ENCODE measurements around the gene PAPSS1. TPM values are rescaled to one million over a fixed set of nuclear protein-coding genes. Genes with fewer than 3 reads are reported as not detected.
"Not testable (repeated sequence)": the region's sequence is repeated elsewhere in the genome, so short reads cannot be mapped to it uniquely, and the experiment has no call there.

The PAPSS1 gene
- total and polyA plus RNA-seq, 3 donors from 2014 or later: 32.8 to 42.4 (median 33.6) TPM

- Histone ChIP-seq H3K36me3 (ENCODE audit: low read depth, missing control alignments) (no peaks in the 10 kb centered on the region), H3K4me3 (no peak overlapping the region), H3K4me1 (peaks cover 8% of the 10 kb centered on the region), H3K27me3 (no peaks in the 10 kb centered on the region), H3K9me3 (no peaks in the 10 kb centered on the region), H3K27ac (no peak overlapping the region)
- WGBS, 2 donors: 52 to 57% methylated on average over 4 of the region's 4 CpGs
- TF ChIP-seq CTCF (IDR thresholded peaks at IDR 0.05) (no peak), POLR2A (IDR thresholded peaks at IDR 0.05) (no peak)
- DNase-seq: no peak
- intact Hi-C loops (cut with DNase I; ENCODE audit: low total_unique reads): no loop called here
Measured at GRCh38 chr4:107737450-107737849, 17.4 kb upstream of the PAPSS1 start.

- H3K4me3 ChIP-seq: no peak overlapping the region
- DNase-seq: no peak
- WGBS, 2 donors: 77 to 80% methylated on average over 7 of the region's 7 CpGs
- H3K27ac ChIP-seq: no peak overlapping the region
- H3K36me3 ChIP-seq (ENCODE audit: low read depth, missing control alignments): no peaks in the 10 kb centered on the region
- intact Hi-C loops (cut with DNase I; ENCODE audit: low total_unique reads): no loop called here
- H3K9me3 ChIP-seq: no peaks in the 10 kb centered on the region
- no peak for TF ChIP-seq POLR2A (IDR thresholded peaks at IDR 0.05)
- peak; percentile 40 to 75 (median 65) for TF ChIP-seq CTCF (IDR thresholded peaks at IDR 0.05)
- H3K4me1 ChIP-seq: peaks cover 8% of the 10 kb centered on the region
- H3K27me3 ChIP-seq: no peaks in the 10 kb centered on the region
Measured at GRCh38 chr4:107736924-107737448, 17.0 kb upstream of the PAPSS1 start.

GRCh38 chr4:107736037-107736436 lies 16.0 kb upstream of the PAPSS1 start:
- TF ChIP-seq CTCF (IDR thresholded peaks at IDR 0.05) (no peak), POLR2A (IDR thresholded peaks at IDR 0.05) (no peak)
- Histone ChIP-seq H3K27ac (no peak overlapping the region), H3K4me3 (no peak overlapping the region), H3K4me1 (peaks cover 2% of the 10 kb centered on the region), H3K9me3 (no peaks in the 10 kb centered on the region), H3K36me3 (ENCODE audit: low read depth, missing control alignments) (no peaks in the 10 kb centered on the region), H3K27me3 (no peaks in the 10 kb centered on the region)
- intact Hi-C loops (cut with DNase I; ENCODE audit: low total_unique reads): no loop called here
- WGBS, 2 donors: 84 to 87% methylated on average over 3 of the region's 3 CpGs
- no peak for DNase-seq

- intact Hi-C loops (cut with DNase I; ENCODE audit: low total_unique reads): no loop called here
- no peaks in the 10 kb centered on the region for H3K27me3 ChIP-seq
- 71 to 73% methylated on average over 3 of the region's 3 CpGs for WGBS, 2 donors
- no peak for DNase-seq
- no peak overlapping the region for H3K27ac ChIP-seq
- no peak for TF ChIP-seq POLR2A (IDR thresholded peaks at IDR 0.05)
- no peak for TF ChIP-seq CTCF (IDR thresholded peaks at IDR 0.05)
- no peaks in the 10 kb centered on the region for H3K36me3 ChIP-seq (ENCODE audit: low read depth, missing control alignments)
- H3K4me3 ChIP-seq: no peak overlapping the region
- H3K9me3 ChIP-seq: no peaks in the 10 kb centered on the region
- H3K4me1 ChIP-seq: no peaks in the 10 kb centered on the region
Measured at GRCh38 chr4:107734120-107734519, 14.1 kb upstream of the PAPSS1 start.

- intact Hi-C loops (cut with DNase I; ENCODE audit: low total_unique reads): no loop called here
- no peak for DNase-seq
- H3K9me3 ChIP-seq: no peaks in the 10 kb centered on the region
- H3K36me3 ChIP-seq (ENCODE audit: low read depth, missing control alignments): no peaks in the 10 kb centered on the region
- no peak overlapping the region for H3K4me3 ChIP-seq
- 44% methylated on average over 7 of the region's 7 CpGs for WGBS, 2 donors
- no peaks in the 10 kb centered on the region for H3K4me1 ChIP-seq
- no peaks in the 10 kb centered on the region for H3K27me3 ChIP-seq
- H3K27ac ChIP-seq: no peak overlapping the region
- no peak for TF ChIP-seq CTCF (IDR thresholded peaks at IDR 0.05)
- TF ChIP-seq POLR2A (IDR thresholded peaks at IDR 0.05): no peak
Measured at GRCh38 chr4:107733431-107733925, 13.4 kb upstream of the PAPSS1 start.

- H3K9me3 ChIP-seq; H3K4me3 ChIP-seq; DNase-seq; H3K27me3 ChIP-seq; H3K36me3 ChIP-seq (ENCODE audit: low read depth, missing control alignments); H3K27ac ChIP-seq; H3K4me1 ChIP-seq; intact Hi-C loops (cut with DNase I; ENCODE audit: low total_unique reads): not testable (repeated sequence)
- WGBS, 2 donors: 30 to 46% methylated on average over 4 of the region's 4 CpGs
Measured at GRCh38 chr4:107729050-107729449, 9.0 kb upstream of the PAPSS1 start.

- H3K36me3 ChIP-seq (ENCODE audit: low read depth, missing control alignments); H3K27ac ChIP-seq; H3K9me3 ChIP-seq; H3K4me1 ChIP-seq; DNase-seq; intact Hi-C loops (cut with DNase I; ENCODE audit: low total_unique reads); H3K27me3 ChIP-seq; H3K4me3 ChIP-seq: not testable (repeated sequence)
- 89 to 92% methylated on average over 3 of the region's 3 CpGs for WGBS, 2 donors
Measured at GRCh38 chr4:107726131-107726925, 6.3 kb upstream of the PAPSS1 start.
